DOHH2 (cell line): Measurements from ENCODE around the gene TULP4.

Experiments
- H3F3A ChIP-seq: fragments of 200-600 bp; sonication (generic), shearing (Covaris generic); 2 replicates; pipeline ENCODE4 v1.6.0; 2016; ENCODE audit warnings: antibody characterized with exemption, mild to moderate bottlenecking; ENCODE audit not compliant: control insufficient read depth, insufficient read depth
- H3K27ac ChIP-seq: fragments of 200-600 bp; sonication (generic); 2 replicates; pipeline ENCODE4 v1.5.1; 2014; ENCODE audit warnings: low read depth, mild to moderate bottlenecking, low read length, moderate library complexity
- H3K27me3 ChIP-seq: fragments of 200-600 bp; sonication (generic); 2 replicates; pipeline ENCODE4 v1.6.1; 2014; ENCODE audit warnings: mild to moderate bottlenecking, low read length, mixed read lengths; ENCODE audit not compliant: control insufficient read depth
- H3K36me3 ChIP-seq: fragments of 200-600 bp; sonication (generic); 2 replicates; pipeline ENCODE4 v1.6.1; 2014; ENCODE audit warnings: mild to moderate bottlenecking, low read length, moderate library complexity, mixed read lengths; ENCODE audit not compliant: control insufficient read depth
- H3K4me1 ChIP-seq: fragments of 200-600 bp; sonication (generic); 2 replicates; pipeline ENCODE4 v1.6.1; 2014; ENCODE audit warnings: mild to moderate bottlenecking, low read length, mixed read lengths; ENCODE audit not compliant: control insufficient read depth
- H3K4me2 ChIP-seq: fragments of 200-600 bp; sonication (generic); 2 replicates; pipeline ENCODE4 v1.6.0; 2014; ENCODE audit warnings: mild to moderate bottlenecking, low read length, moderate library complexity
- H3K4me3 ChIP-seq: fragments of 200-600 bp; sonication (generic); 2 replicates; pipeline ENCODE4 v1.5.1; 2014; ENCODE audit warnings: mild to moderate bottlenecking, low read length, mixed read lengths
- H3K79me2 ChIP-seq: fragments of 200-600 bp; sonication (generic); 2 replicates; pipeline ENCODE4 v1.6.1; 2014; ENCODE audit warnings: mild to moderate bottlenecking, low read length, mixed read lengths; ENCODE audit not compliant: control insufficient read depth
- H3K9me2 ChIP-seq: fragments of 200-600 bp; sonication (generic); replicated peaks from 2 replicates; pipeline ENCODE4 v1.6.1; 2014; ENCODE audit warnings: mild to moderate bottlenecking, low read length, mixed read lengths; ENCODE audit not compliant: control insufficient read depth
- H3K9me3 ChIP-seq: fragments of 200-600 bp; sonication (generic); 2 replicates; pipeline ENCODE4 v1.6.1; 2014; ENCODE audit warnings: antibody characterized with exemption, low read length, mixed read lengths; ENCODE audit not compliant: control insufficient read depth, insufficient read depth
- H4K20me1 ChIP-seq: fragments of 200-600 bp; sonication (generic); 2 replicates; pipeline ENCODE4 v1.6.0; 2014; ENCODE audit warnings: low read depth, mild to moderate bottlenecking, antibody characterized with exemption, low read length, moderate library complexity; ENCODE audit not compliant: control insufficient read depth, insufficient read depth
- CTCF ChIP-seq: fragments of 200-600 bp; sonication (generic); IDR thresholded peaks from one replicate; pipeline ENCODE4 v1.5.1; 2014; ENCODE audit warnings: antibody characterized with exemption, mild to moderate bottlenecking, low read depth, low read length; ENCODE audit not compliant: poor library complexity, severe bottlenecking
- EZH2phosphoT487 ChIP-seq: fragments of 200-600 bp; sonication (generic); IDR thresholded peaks from 2 replicates; pipeline ENCODE4 v1.6.1; 2017; ENCODE audit warnings: borderline replicate concordance, mild to moderate bottlenecking, antibody characterized with exemption, low read length, moderate library complexity, mixed read lengths

Gene TULP4

GRCh38 chr6:158461954-158462353 is 149.7 kb downstream of the TULP4 start:
- H3K27me3 ChIP-seq = no peaks in the 10 kb centered on the region
- H3K79me2 ChIP-seq = no peaks in the 10 kb centered on the region
- H3K4me2 ChIP-seq = no peak overlapping the region
- no peaks in the 10 kb centered on the region for H3K4me1 ChIP-seq
- H3K27ac ChIP-seq = no peak overlapping the region
- no peaks in the 10 kb centered on the region for H3F3A ChIP-seq
- TF ChIP-seq EZH2phosphoT487 (no peak), CTCF (no peak)
- no peaks in the 10 kb centered on the region for H3K9me2 ChIP-seq
- H4K20me1 ChIP-seq = no peaks in the 10 kb centered on the region
- H3K36me3 ChIP-seq = peaks cover 22% of the 10 kb centered on the region
- no peak overlapping the region for H3K4me3 ChIP-seq
- no peaks in the 10 kb centered on the region for H3K9me3 ChIP-seq

GRCh38 chr6:158464483-158464882 is 152.2 kb downstream of the TULP4 start:
- Histone ChIP-seq H3K27ac (no peak overlapping the region), H3K36me3 (peaks cover 22% of the 10 kb centered on the region)

GRCh38 chr6:158465257-158465656 is 153.0 kb downstream of the TULP4 start:
- Histone ChIP-seq H3F3A (no peaks in the 10 kb centered on the region), H3K9me2 (no peaks in the 10 kb centered on the region), H4K20me1 (no peaks in the 10 kb centered on the region), H3K27ac (no peak overlapping the region), H3K4me2 (no peak overlapping the region), H3K79me2 (no peaks in the 10 kb centered on the region), H3K27me3 (no peaks in the 10 kb centered on the region), H3K9me3 (no peaks in the 10 kb centered on the region), H3K4me3 (no peak overlapping the region), H3K36me3 (peaks cover 22% of the 10 kb centered on the region), H3K4me1 (no peaks in the 10 kb centered on the region)
- TF ChIP-seq CTCF (no peak), EZH2phosphoT487 (no peak)

More at GRCh38 chr6:158464483-158464882, 152.2 kb downstream of the TULP4 start:
- Histone ChIP-seq H3K4me3 (no peak overlapping the region), H4K20me1 (no peaks in the 10 kb centered on the region), H3K4me1 (no peaks in the 10 kb centered on the region), H3F3A (no peaks in the 10 kb centered on the region), H3K27me3 (no peaks in the 10 kb centered on the region), H3K79me2 (no peaks in the 10 kb centered on the region), H3K4me2 (no peak overlapping the region), H3K9me2 (no peaks in the 10 kb centered on the region), H3K9me3 (no peaks in the 10 kb centered on the region)
- no peak for TF ChIP-seq EZH2phosphoT487
- TF ChIP-seq CTCF = no peak

- Histone ChIP-seq H3K27ac (no peak overlapping the region), H3K27me3 (no peaks in the 10 kb centered on the region), H3K9me3 (no peaks in the 10 kb centered on the region), H4K20me1 (no peaks in the 10 kb centered on the region), H3K4me1 (no peaks in the 10 kb centered on the region), H3F3A (no peaks in the 10 kb centered on the region), H3K36me3 (peaks cover 22% of the 10 kb centered on the region), H3K4me2 (no peak overlapping the region), H3K4me3 (no peak overlapping the region), H3K79me2 (no peaks in the 10 kb centered on the region), H3K9me2 (no peaks in the 10 kb centered on the region)
- TF ChIP-seq EZH2phosphoT487 (no peak), CTCF (no peak)
These were observed 153.5 kb downstream of the TULP4 start for GRCh38 chr6:158465747-158466146.
